Calu3 (cell line): ENCODE data around the gene GPLD1. TPM values are rescaled to one million over a fixed set of nuclear protein-coding genes. Genes with fewer than 3 reads are reported as not detected.

ENCODE experiments used
- BruUV-seq: library from RNA; stranded (reverse); fragments of 400-500 nt; replicated peaks from 2 replicates; lab custom pipeline; 2021; lab: Mats Ljungman, UMichigan
- CTCF ChIA-PET: fragments of 300-600 bp; sonication (Branson Sonifier 250); formaldehyde crosslinking; loops from one replicate; lab custom pipeline; 2022; ENCODE audit warnings: antibody characterized with exemption; lab: Charles Lee
- DNase-seq: peaks from one replicate; pipeline ENCODE4 v3.0.0; 2022
- H3K27ac Mint-ChIP-seq: one replicate; pipeline ENCODE4 v1.8.0; 2022; ENCODE audit warnings: mixed read lengths; ENCODE audit not compliant: unreplicated experiment
- H3K27me3 Mint-ChIP-seq: one replicate; pipeline ENCODE4 v1.8.0; 2022; ENCODE audit warnings: mixed read lengths; ENCODE audit not compliant: unreplicated experiment
- H3K36me3 Mint-ChIP-seq: one replicate; pipeline ENCODE4 v1.8.0; 2022; ENCODE audit warnings: mild to moderate bottlenecking, moderate library complexity, mixed read lengths; ENCODE audit not compliant: insufficient read depth, unreplicated experiment
- H3K4me1 Mint-ChIP-seq: one replicate; pipeline ENCODE4 v1.8.0; 2022; ENCODE audit warnings: mild to moderate bottlenecking, low read depth, mixed read lengths; ENCODE audit not compliant: unreplicated experiment
- H3K4me3 Mint-ChIP-seq: one replicate; pipeline ENCODE4 v1.8.0; 2022; ENCODE audit warnings: mild to moderate bottlenecking, low read depth, moderate library complexity, mixed read lengths; ENCODE audit not compliant: unreplicated experiment
- H3K9me3 Mint-ChIP-seq: one replicate; pipeline ENCODE4 v1.8.0; 2022; ENCODE audit warnings: low read depth, mixed read lengths; ENCODE audit not compliant: unreplicated experiment
- intact Hi-C: fragments of 100-400 bp; cut with micrococcal nuclease; formaldehyde crosslinking; loops from one replicate; pipeline ENCODE4 v1.10.0; 2022; ENCODE audit not compliant: unreplicated experiment
- total RNA-seq: library from RNA; stranded (reverse); gene quantifications from 2 replicates; pipeline ENCODE4 v1.2.3, GENCODE V29; 2022
- TF ChIP-seq, protein P1 (sequence below): fragments of 200-600 bp; IDR thresholded peaks from one replicate; pipeline ENCODE4 v1.8.0; 2022; ENCODE audit warnings: antibody characterized with exemption; ENCODE audit not compliant: unreplicated experiment

GPLD1 gene
- total RNA-seq, 1 experiment from 2014 or later: 3.5 TPM

DNA sequence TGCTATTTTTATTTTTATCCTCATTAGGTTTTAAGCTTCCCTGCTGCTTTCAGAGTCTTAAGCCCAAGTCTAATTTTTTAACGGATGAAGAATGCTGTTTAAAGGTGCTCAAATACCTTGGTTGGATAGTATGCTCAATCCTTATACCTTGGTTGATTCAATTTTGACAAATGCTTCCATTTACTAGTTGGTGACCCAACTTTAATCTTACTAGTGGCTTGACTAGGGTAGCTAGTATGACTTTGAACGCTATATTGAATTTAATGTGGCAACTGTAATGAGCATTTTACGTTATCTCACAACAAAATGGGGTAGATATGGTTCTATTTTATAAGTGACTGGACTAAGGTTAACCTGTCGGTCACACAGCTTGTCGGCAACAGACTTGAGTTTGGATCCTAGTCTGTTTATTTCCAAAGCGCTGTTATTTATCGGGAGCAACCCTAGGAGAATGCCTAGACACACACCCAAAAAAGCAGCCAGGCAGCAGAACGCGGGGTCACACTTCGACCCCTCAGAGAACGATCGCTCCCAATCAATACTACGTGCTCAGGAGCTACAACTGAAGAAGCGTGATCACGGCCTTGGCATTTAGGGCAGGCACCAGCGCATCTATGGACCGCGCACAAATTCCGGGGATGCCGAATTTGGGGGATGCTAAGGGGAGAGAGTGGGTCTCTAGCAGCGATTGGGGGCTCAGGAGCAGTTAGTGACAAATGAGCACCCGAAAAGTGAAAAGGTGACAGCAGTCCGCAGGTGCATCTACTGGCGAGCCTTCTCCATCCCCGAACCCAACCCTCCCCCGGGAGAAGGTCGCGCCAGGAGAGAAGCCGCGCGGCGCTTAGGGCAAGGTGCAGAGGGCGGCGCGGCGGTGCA lies 4.8 kb upstream of the GPLD1 start:
- intact Hi-C loops: no loop called here
- CTCF ChIA-PET: interaction anchor here (1.0 to 2.1 kb wide), 7 partner anchors 10 to 211 kb away, joined by 3 to 30 read pairs (median 7); no protein-coding TSS in a partner anchor
- peaks cover 14% of the 10 kb centered on the region for H3K36me3 Mint-ChIP-seq
- DNase-seq: no peak
- peaks cover 12% of the 10 kb centered on the region for H3K4me1 Mint-ChIP-seq
- no peak overlapping the region for H3K27ac Mint-ChIP-seq
- H3K9me3 Mint-ChIP-seq: peaks cover 5% of the 10 kb centered on the region
- H3K27me3 Mint-ChIP-seq: no peaks in the 10 kb centered on the region
- BruUV-seq: no TSS peak
- H3K4me3 Mint-ChIP-seq: peak overlapping the region; percentile 84
- TF ChIP-seq, protein P1, sequence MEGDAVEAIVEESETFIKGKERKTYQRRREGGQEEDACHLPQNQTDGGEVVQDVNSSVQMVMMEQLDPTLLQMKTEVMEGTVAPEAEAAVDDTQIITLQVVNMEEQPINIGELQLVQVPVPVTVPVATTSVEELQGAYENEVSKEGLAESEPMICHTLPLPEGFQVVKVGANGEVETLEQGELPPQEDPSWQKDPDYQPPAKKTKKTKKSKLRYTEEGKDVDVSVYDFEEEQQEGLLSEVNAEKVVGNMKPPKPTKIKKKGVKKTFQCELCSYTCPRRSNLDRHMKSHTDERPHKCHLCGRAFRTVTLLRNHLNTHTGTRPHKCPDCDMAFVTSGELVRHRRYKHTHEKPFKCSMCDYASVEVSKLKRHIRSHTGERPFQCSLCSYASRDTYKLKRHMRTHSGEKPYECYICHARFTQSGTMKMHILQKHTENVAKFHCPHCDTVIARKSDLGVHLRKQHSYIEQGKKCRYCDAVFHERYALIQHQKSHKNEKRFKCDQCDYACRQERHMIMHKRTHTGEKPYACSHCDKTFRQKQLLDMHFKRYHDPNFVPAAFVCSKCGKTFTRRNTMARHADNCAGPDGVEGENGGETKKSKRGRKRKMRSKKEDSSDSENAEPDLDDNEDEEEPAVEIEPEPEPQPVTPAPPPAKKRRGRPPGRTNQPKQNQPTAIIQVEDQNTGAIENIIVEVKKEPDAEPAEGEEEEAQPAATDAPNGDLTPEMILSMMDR: no peak

DNA sequence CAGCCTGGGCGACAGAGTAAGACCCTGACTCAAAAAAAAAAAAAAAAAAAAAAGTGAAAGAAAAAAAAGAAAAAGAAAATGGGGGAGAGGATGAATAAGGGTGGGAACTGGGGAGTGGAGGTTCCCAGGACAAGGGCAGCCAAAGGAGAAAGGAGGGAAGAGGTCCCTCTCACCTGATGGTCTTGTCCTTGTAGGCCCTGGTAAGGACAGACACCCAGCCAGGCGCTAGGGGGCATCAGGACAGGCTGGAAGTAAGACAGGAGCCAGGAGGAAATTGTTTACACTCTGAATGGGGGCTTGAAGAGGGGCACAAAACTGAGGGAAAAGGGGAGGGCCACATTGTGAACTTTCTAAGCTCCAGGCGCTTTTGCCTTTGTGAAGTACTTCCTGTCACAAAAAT lies 3.1 kb upstream of the GPLD1 start:
- no TSS peak for BruUV-seq
- peaks cover 1% of the 10 kb centered on the region for H3K9me3 Mint-ChIP-seq
- H3K4me3 Mint-ChIP-seq: no peak overlapping the region
- peaks cover 12% of the 10 kb centered on the region for H3K4me1 Mint-ChIP-seq
- H3K27me3 Mint-ChIP-seq: no peaks in the 10 kb centered on the region
- no peak overlapping the region for H3K27ac Mint-ChIP-seq
- intact Hi-C loops: no loop called here
- H3K36me3 Mint-ChIP-seq: peaks cover 14% of the 10 kb centered on the region
- DNase-seq: peak; percentile 63
- TF ChIP-seq, protein P1: no peak
- CTCF ChIA-PET: interaction anchor here (0.7 to 1.3 kb wide), 2 partner anchors 10 to 1504 kb away, joined by 4 read pairs; no protein-coding TSS in a partner anchor

DNA sequence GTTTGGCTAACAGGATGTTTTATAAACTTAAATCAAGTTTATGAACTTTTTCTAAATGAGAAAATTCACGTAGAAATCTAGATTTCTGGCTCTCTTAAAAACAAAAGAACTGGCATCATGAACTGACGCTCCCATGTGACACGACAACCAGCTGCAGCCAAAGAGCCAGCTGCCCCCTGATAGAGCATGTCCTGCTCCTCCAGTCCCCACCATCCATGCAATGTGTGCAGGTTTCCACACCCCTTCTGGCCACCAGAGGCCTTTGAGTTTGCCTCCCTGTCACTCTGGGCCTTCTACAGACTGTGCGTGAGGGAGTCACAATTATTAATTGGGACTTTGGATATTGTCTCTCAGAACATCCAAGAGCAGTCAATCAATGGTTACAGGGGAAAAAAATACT lies 1.6 kb upstream of the GPLD1 start:
- Mint-ChIP-seq H3K9me3 (no peaks in the 10 kb centered on the region), H3K27me3 (no peaks in the 10 kb centered on the region), H3K4me3 (no peak overlapping the region), H3K27ac (no peak overlapping the region), H3K36me3 (peaks cover 14% of the 10 kb centered on the region), H3K4me1 (peaks cover 8% of the 10 kb centered on the region)
- no TSS peak for BruUV-seq
- TF ChIP-seq, protein P1: no peak
- no peak for DNase-seq
- intact Hi-C loops: no loop called here
- CTCF ChIA-PET: no interaction called here

DNA sequence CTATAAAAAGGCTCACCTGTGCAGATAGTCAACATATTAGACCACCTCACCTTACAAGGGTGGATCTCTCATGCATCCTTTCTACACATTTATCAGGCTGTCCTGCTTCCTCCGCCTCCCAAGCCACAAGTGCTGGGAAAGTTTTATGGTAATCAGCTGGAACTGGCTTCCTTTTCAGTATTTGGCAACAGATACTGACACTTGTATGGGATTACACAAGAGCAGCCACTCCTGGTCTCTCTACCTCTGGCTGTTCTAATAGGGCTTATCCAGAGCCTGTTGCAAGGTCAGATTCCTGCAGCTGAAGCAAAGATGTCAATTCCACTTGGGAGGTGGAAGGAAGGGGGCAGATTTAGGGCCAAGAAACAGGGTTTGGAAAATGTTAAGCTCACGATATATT lies 503 bp upstream of the GPLD1 start:
- no peak overlapping the region for H3K27ac Mint-ChIP-seq
- H3K9me3 Mint-ChIP-seq: no peaks in the 10 kb centered on the region
- H3K4me3 Mint-ChIP-seq: no peak overlapping the region
- no peak for DNase-seq
- H3K27me3 Mint-ChIP-seq: no peaks in the 10 kb centered on the region
- peaks cover 2% of the 10 kb centered on the region for H3K4me1 Mint-ChIP-seq
- TF ChIP-seq, protein P1: no peak
- CTCF ChIA-PET: no interaction called here
- H3K36me3 Mint-ChIP-seq: peaks cover 9% of the 10 kb centered on the region
- BruUV-seq: no TSS peak
- intact Hi-C loops: no loop called here
